ENCODE results near the gene AP4B1. TPM values are rescaled to one million over a fixed set of nuclear protein-coding genes. Genes with fewer than 3 reads are reported as not detected.

AP4B1 gene
- total RNA-seq, 1 experiment from 2014 or later = 20.4 TPM

DNA sequence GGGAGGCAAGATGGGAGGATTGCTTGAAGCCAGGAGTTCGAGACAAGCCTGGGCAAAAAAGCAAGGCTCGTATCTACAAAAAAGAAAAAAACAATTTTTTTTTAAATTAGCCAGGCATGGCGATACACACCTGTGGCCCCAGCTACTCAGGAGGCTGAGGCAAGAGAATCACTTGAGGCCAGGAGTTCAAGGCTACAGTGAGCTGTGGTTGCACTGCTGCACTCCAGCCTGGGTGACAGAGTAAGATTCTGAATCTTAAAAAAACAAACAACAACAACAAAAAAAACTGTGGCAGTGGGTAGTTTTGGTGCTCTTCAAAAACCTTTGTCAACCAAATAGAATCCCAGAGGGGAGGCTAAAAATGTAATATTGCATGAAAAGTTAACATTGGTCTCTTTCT, 33.8 kb downstream of the AP4B1 start:
- POLR2A ChIA-PET = no interaction called here
- BruUV-seq (replicated peaks) = no TSS peak

GRCh38 chr1:113868387-113869083, 36.1 kb downstream of the AP4B1 start:
- Mint-ChIP-seq H3K27ac (ENCODE audit: low read depth, unreplicated experiment) (peak overlapping the region; percentile 74), H3K4me3 (ENCODE audit: unreplicated experiment) (no peak overlapping the region), H3K9me3 (ENCODE audit: unreplicated experiment) (no peaks in the 10 kb centered on the region), H3K4me1 (ENCODE audit: insufficient read depth, unreplicated experiment) (peaks cover 5% of the 10 kb centered on the region), H3K36me3 (ENCODE audit: insufficient read depth, unreplicated experiment) (no peaks in the 10 kb centered on the region), H3K27me3 (ENCODE audit: insufficient read depth, unreplicated experiment) (no peaks in the 10 kb centered on the region)
- CTCF ChIA-PET = interaction anchor here (0.6 to 2.3 kb wide), 7 partner anchors 12 to 1152 kb away, joined by 3 to 9 read pairs (median 4); no protein-coding TSS in a partner anchor
- BruUV-seq (replicated peaks) = no TSS peak
- POLR2A ChIA-PET = interaction anchor here (1.4 kb wide), 1 partner anchor 56 kb away, joined by 3 read pairs; the partner anchor contains the start of gene RSBN1
- no peak for DNase-seq (ENCODE audit: unreplicated experiment)
- intact Hi-C loops (cut with micrococcal nuclease) = no loop called here
- no peak for TF ChIP-seq CTCF (IDR thresholded peaks at IDR 0.05; ENCODE audit: unreplicated experiment)

More for the DNA sequence above, 33.8 kb downstream of the AP4B1 start:
- intact Hi-C loops (cut with micrococcal nuclease) = no loop called here
- DNase-seq (ENCODE audit: unreplicated experiment) = no peak
- H3K27me3 Mint-ChIP-seq (ENCODE audit: insufficient read depth, unreplicated experiment) = no peaks in the 10 kb centered on the region
- H3K4me1 Mint-ChIP-seq (ENCODE audit: insufficient read depth, unreplicated experiment) = peaks cover 11% of the 10 kb centered on the region
- CTCF ChIA-PET = interaction anchor here (2.3 kb wide), 1 partner anchor 14 kb away, joined by 9 read pairs; no protein-coding TSS in a partner anchor
- no peaks in the 10 kb centered on the region for H3K9me3 Mint-ChIP-seq (ENCODE audit: unreplicated experiment)
- H3K36me3 Mint-ChIP-seq (ENCODE audit: insufficient read depth, unreplicated experiment) = no peaks in the 10 kb centered on the region
- no peak for TF ChIP-seq CTCF (IDR thresholded peaks at IDR 0.05; ENCODE audit: unreplicated experiment)
- peak overlapping the region; percentile 12 for H3K27ac Mint-ChIP-seq (ENCODE audit: low read depth, unreplicated experiment)
- no peak overlapping the region for H3K4me3 Mint-ChIP-seq (ENCODE audit: unreplicated experiment)

- no TSS peak for BruUV-seq (replicated peaks)
- no peaks in the 10 kb centered on the region for H3K36me3 Mint-ChIP-seq (ENCODE audit: insufficient read depth, unreplicated experiment)
- H3K27me3 Mint-ChIP-seq (ENCODE audit: insufficient read depth, unreplicated experiment) = no peaks in the 10 kb centered on the region
- H3K27ac Mint-ChIP-seq (ENCODE audit: low read depth, unreplicated experiment) = no peak overlapping the region
- no peak for DNase-seq (ENCODE audit: unreplicated experiment)
- intact Hi-C loops (cut with micrococcal nuclease) = no loop called here
- no peaks in the 10 kb centered on the region for H3K9me3 Mint-ChIP-seq (ENCODE audit: unreplicated experiment)
- ChIA-PET CTCF (interaction anchor here (1.0 to 1.5 kb wide), 2 partner anchors 13 to 44 kb away, joined by 3 read pairs; no protein-coding TSS in a partner anchor), POLR2A (no interaction called here)
- TF ChIP-seq CTCF (IDR thresholded peaks at IDR 0.05; ENCODE audit: unreplicated experiment) = no peak
- no peak overlapping the region for H3K4me3 Mint-ChIP-seq (ENCODE audit: unreplicated experiment)
- peaks cover 13% of the 10 kb centered on the region for H3K4me1 Mint-ChIP-seq (ENCODE audit: insufficient read depth, unreplicated experiment)
Measured at GRCh38 chr1:113861641-113862040, 43.0 kb downstream of the AP4B1 start.

DNA sequence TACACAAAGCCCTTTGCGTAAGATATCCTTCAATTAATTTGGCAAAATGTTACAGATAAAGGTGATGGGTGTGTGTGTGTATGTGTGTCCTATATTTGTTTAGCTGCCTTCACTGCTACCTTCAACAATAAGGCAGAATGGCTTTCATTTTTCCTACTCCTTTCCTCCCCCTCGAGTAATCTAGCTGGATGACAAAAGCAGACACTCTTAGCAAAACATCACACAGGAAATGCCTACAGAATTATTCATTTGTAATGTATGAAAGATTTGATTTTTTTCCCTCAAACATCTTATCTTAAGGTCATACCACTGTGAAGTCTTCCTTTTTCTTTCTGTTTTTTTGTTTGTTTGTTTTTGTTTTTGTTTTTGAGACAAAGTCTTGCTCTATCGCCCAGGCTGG, 43.7 kb downstream of the AP4B1 start:
- ChIA-PET POLR2A (interaction anchor here (0.5 kb wide), 1 partner anchor 17 kb away, joined by 3 read pairs; no protein-coding TSS in a partner anchor), CTCF (interaction anchor here (1.0 to 1.9 kb wide), 3 partner anchors 13 to 423 kb away, joined by 3 to 7 read pairs (median 3); no protein-coding TSS in a partner anchor)
- no TSS peak for BruUV-seq (replicated peaks)
- H3K9me3 Mint-ChIP-seq (ENCODE audit: unreplicated experiment) = no peaks in the 10 kb centered on the region
- no peak overlapping the region for H3K4me3 Mint-ChIP-seq (ENCODE audit: unreplicated experiment)
- no peaks in the 10 kb centered on the region for H3K36me3 Mint-ChIP-seq (ENCODE audit: insufficient read depth, unreplicated experiment)
- no peak for TF ChIP-seq CTCF (IDR thresholded peaks at IDR 0.05; ENCODE audit: unreplicated experiment)
- peak overlapping the region; percentile 36 for H3K27ac Mint-ChIP-seq (ENCODE audit: low read depth, unreplicated experiment)
- no peaks in the 10 kb centered on the region for H3K27me3 Mint-ChIP-seq (ENCODE audit: insufficient read depth, unreplicated experiment)
- intact Hi-C loops (cut with micrococcal nuclease) = no loop called here
- DNase-seq (ENCODE audit: unreplicated experiment) = peak; percentile 35
- H3K4me1 Mint-ChIP-seq (ENCODE audit: insufficient read depth, unreplicated experiment) = peaks cover 19% of the 10 kb centered on the region

All from MCF 10A (cell line).